Uterus (tissue), 2 donors: Measurements from ENCODE around the gene LSAMP.

Source experiments
- CTCF ChIP-seq, 4 experiments: fragments of 200-600 bp in 2 of 4; fragments of 450-650 bp in 2 of 4; sonication (generic) in 2 of 4; IDR thresholded peaks; one replicate each; pipeline ENCODE4 v1.5.1; 2016 to 2019; ENCODE audit warnings: antibody characterized with exemption in 4 of 4, mild to moderate bottlenecking in 2 of 4, moderate library complexity in 1 of 4
- POLR2A ChIP-seq, 2 donors: fragments of 450-650 bp; IDR thresholded peaks; one replicate each; pipeline ENCODE4 v1.6.1; 2016; ENCODE audit warnings: antibody characterized with exemption in 2 of 2, mild to moderate bottlenecking in 1 of 2, moderate library complexity in 1 of 2

- no peak for TF ChIP-seq CTCF (IDR thresholded peaks at IDR 0.05)
- no peak for TF ChIP-seq POLR2A (IDR thresholded peaks at IDR 0.05)
These were observed 266.2 kb downstream of the LSAMP start for GRCh38 chr3:116179091-116179490.
